Neural cell (in vitro differentiated cells): ENCODE measurements around the gene KCNQ1OT1. TPM values are rescaled to one million over a fixed set of nuclear protein-coding genes. Genes with fewer than 3 reads are reported as not detected.

Source experiments
- H2AFZ ChIP-seq: fragments of 200-600, 300-800 bp; sonication (generic), shearing (Covaris generic); 2 replicates; pipeline ENCODE4 v1.6.0; 2014; ENCODE audit warnings: low read depth, mild to moderate bottlenecking, antibody characterized with exemption, low read length, moderate library complexity
- H3F3A ChIP-seq: fragments of 200-600 bp; shearing (Covaris generic); 2 replicates; pipeline ENCODE4 v1.6.1; 2016; ENCODE audit warnings: mild to moderate bottlenecking, moderate library complexity, mixed read lengths, antibody characterized with exemption, low read length; ENCODE audit not compliant: insufficient read depth, poor library complexity, severe bottlenecking
- H3K27ac ChIP-seq: fragments of 200-600, 300-800 bp; sonication (generic), shearing (Covaris generic); 2 replicates; pipeline ENCODE4 v1.5.1; 2014; ENCODE audit warnings: mild to moderate bottlenecking, low read length, moderate library complexity
- H3K27me3 ChIP-seq: fragments of 300-800, 200-600 bp; sonication (generic), shearing (Covaris generic); 2 replicates; pipeline ENCODE4 v1.6.0; 2014; ENCODE audit warnings: mild to moderate bottlenecking, low read depth, low read length, moderate library complexity; ENCODE audit not compliant: insufficient read depth
- H3K36me3 ChIP-seq: fragments of 300-800, 200-600 bp; sonication (generic), shearing (Covaris generic); 2 replicates; pipeline ENCODE4 v1.5.1; 2014; ENCODE audit warnings: mild to moderate bottlenecking, antibody characterized with exemption, low read length, moderate library complexity; ENCODE audit not compliant: insufficient read depth
- H3K4me2 ChIP-seq: fragments of 300-800, 200-600 bp; sonication (generic), shearing (Covaris generic); 2 replicates; pipeline ENCODE4 v1.6.0; 2014; ENCODE audit warnings: mild to moderate bottlenecking, low read length
- H3K4me3 ChIP-seq: fragments of 300-800, 200-600 bp; sonication (generic), shearing (Covaris generic); 2 replicates; pipeline ENCODE4 v1.5.1; 2014; ENCODE audit warnings: mild to moderate bottlenecking, low read length, moderate library complexity
- H3K79me2 ChIP-seq: fragments of 200-600 bp; shearing (Covaris generic); replicated peaks from 2 replicates; pipeline ENCODE4 v1.6.0; 2014; ENCODE audit warnings: mild to moderate bottlenecking, low read length, moderate library complexity; ENCODE audit not compliant: insufficient read depth
- H3K9ac ChIP-seq: fragments of 300-800, 200-600 bp; sonication (generic), shearing (Covaris generic); 2 replicates; pipeline ENCODE4 v1.6.1; 2016; ENCODE audit warnings: mild to moderate bottlenecking, low read length, mixed read lengths
- H3K9me2 ChIP-seq: fragments of 200-600 bp; shearing (Covaris generic); 2 replicates; pipeline ENCODE4 v1.6.1; 2016; ENCODE audit warnings: mild to moderate bottlenecking, low read length, mixed read lengths; ENCODE audit not compliant: insufficient read depth
- H3K9me3 ChIP-seq: fragments of 200-600, 300-800 bp; sonication (generic), shearing (Covaris generic); 2 replicates; pipeline ENCODE4 v1.6.1; 2016; ENCODE audit warnings: mild to moderate bottlenecking, mixed run types, low read length, moderate library complexity, mixed read lengths
- H4K20me1 ChIP-seq: fragments of 200-600 bp; shearing (Covaris generic); 2 replicates; pipeline ENCODE4 v1.6.1; 2016; ENCODE audit warnings: mild to moderate bottlenecking, mixed run types; ENCODE audit not compliant: insufficient read depth
- EP300 ChIP-seq: fragments of 450-650 bp; conservative IDR thresholded peaks from 2 replicates; pipeline ENCODE4 v1.6.1; 2014; ENCODE audit warnings: antibody characterized with exemption, mild to moderate bottlenecking, moderate library complexity; ENCODE audit not compliant: poor library complexity, severe bottlenecking
- EZH2 ChIP-seq: fragments of 200-600, 300-800 bp; shearing (Covaris generic), sonication (generic); IDR thresholded peaks from 2 replicates; pipeline ENCODE4 v1.6.1; 2014; ENCODE audit warnings: antibody characterized with exemption, low read length, borderline replicate concordance, mild to moderate bottlenecking; ENCODE audit not compliant: insufficient read depth, poor library complexity, severe bottlenecking
- MXI1 ChIP-seq: fragments of 450-650 bp; conservative IDR thresholded peaks from 2 replicates; pipeline ENCODE4 v1.6.1; 2014; ENCODE audit warnings: antibody characterized with exemption, mild to moderate bottlenecking; ENCODE audit not compliant: poor library complexity, severe bottlenecking
- POLR2AphosphoS5 ChIP-seq: IDR thresholded peaks from 2 replicates; pipeline ENCODE4 v1.6.1; 2012
- RAD21 ChIP-seq: fragments of 450-650 bp; conservative IDR thresholded peaks from 2 replicates; pipeline ENCODE4 v1.6.1; 2014; ENCODE audit warnings: antibody characterized with exemption, mild to moderate bottlenecking, moderate library complexity
- SMC3 ChIP-seq: fragments of 450-650 bp; conservative IDR thresholded peaks from 2 replicates; pipeline ENCODE4 v1.6.1; 2014; ENCODE audit warnings: antibody characterized with exemption, mild to moderate bottlenecking, moderate library complexity; ENCODE audit not compliant: poor library complexity
- TAF1 ChIP-seq: IDR thresholded peaks from 2 replicates; pipeline ENCODE4 v1.6.1; 2012; ENCODE audit warnings: low read depth
- polyA plus RNA-seq: library from polyadenylated mRNA; depleted of rRNA; stranded (reverse); fragments of >200 nt; gene quantifications from 2 replicates; pipeline ENCODE4 v1.2.3, GENCODE V29; 2014
- TF ChIP-seq, protein P1 (sequence below): fragments of 450-650 bp; IDR thresholded peaks from 2 replicates; pipeline ENCODE4 v1.5.1; 2014; ENCODE audit warnings: antibody characterized with exemption, mild to moderate bottlenecking, moderate library complexity; ENCODE audit not compliant: poor library complexity, severe bottlenecking
- TF ChIP-seq, protein P2 (sequence below): IDR thresholded peaks from 2 replicates; pipeline ENCODE4 v1.6.1; 2012; ENCODE audit warnings: borderline replicate concordance

KCNQ1OT1 gene
- polyA plus RNA-seq, 1 donor from 2014 or later, result 0.12 TPM

DNA sequence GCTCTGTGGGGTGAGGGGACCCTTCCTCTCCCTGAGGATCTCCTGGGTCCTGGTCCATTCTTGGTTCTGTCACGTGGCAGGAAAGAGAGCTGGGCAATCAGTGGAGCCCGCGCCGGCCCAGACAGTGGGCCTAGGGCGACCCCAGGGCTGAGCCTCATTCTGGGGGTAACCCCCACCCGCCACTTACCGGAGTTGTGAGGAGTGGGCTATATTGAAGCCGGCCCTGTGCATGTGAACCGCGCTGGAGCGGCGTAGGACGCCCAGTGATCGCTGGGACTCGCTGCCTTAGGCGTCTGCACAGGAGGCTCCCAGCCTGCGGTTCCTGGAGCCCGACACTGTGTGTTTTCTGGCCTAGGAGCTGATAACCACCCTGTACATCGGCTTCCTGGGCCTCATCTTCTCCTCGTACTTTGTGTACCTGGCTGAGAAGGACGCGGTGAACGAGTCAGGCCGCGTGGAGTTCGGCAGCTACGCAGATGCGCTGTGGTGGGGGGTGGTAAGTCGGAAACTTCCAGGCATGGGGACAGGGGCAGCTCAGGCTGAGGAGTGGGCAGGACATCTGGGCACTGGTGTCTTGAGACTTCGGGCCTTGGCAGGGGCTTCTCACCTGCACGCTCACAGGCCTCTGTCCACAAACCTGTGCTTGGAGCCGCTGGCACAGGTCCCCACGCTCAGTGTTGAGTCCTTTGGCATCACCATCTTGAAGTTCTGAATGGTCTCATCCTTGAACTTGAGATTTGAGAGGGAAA lies 127.1 kb downstream of the KCNQ1OT1 start:
- no peaks in the 10 kb centered on the region for H4K20me1 ChIP-seq
- no peaks in the 10 kb centered on the region for H3K9me2 ChIP-seq
- H3K9ac ChIP-seq, result no peak overlapping the region
- no peak overlapping the region for H3K4me2 ChIP-seq
- H2AFZ ChIP-seq, result no peak overlapping the region
- H3K36me3 ChIP-seq, result no peaks in the 10 kb centered on the region
- no peaks in the 10 kb centered on the region for H3K9me3 ChIP-seq
- TF ChIP-seq, protein P1, sequence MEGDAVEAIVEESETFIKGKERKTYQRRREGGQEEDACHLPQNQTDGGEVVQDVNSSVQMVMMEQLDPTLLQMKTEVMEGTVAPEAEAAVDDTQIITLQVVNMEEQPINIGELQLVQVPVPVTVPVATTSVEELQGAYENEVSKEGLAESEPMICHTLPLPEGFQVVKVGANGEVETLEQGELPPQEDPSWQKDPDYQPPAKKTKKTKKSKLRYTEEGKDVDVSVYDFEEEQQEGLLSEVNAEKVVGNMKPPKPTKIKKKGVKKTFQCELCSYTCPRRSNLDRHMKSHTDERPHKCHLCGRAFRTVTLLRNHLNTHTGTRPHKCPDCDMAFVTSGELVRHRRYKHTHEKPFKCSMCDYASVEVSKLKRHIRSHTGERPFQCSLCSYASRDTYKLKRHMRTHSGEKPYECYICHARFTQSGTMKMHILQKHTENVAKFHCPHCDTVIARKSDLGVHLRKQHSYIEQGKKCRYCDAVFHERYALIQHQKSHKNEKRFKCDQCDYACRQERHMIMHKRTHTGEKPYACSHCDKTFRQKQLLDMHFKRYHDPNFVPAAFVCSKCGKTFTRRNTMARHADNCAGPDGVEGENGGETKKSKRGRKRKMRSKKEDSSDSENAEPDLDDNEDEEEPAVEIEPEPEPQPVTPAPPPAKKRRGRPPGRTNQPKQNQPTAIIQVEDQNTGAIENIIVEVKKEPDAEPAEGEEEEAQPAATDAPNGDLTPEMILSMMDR, result no peak
- no peak for TF ChIP-seq EZH2
- no peak for TF ChIP-seq POLR2AphosphoS5
- no peak for TF ChIP-seq EP300
- no peak for TF ChIP-seq MXI1
- TF ChIP-seq RAD21, result no peak
- TF ChIP-seq, protein P2, sequence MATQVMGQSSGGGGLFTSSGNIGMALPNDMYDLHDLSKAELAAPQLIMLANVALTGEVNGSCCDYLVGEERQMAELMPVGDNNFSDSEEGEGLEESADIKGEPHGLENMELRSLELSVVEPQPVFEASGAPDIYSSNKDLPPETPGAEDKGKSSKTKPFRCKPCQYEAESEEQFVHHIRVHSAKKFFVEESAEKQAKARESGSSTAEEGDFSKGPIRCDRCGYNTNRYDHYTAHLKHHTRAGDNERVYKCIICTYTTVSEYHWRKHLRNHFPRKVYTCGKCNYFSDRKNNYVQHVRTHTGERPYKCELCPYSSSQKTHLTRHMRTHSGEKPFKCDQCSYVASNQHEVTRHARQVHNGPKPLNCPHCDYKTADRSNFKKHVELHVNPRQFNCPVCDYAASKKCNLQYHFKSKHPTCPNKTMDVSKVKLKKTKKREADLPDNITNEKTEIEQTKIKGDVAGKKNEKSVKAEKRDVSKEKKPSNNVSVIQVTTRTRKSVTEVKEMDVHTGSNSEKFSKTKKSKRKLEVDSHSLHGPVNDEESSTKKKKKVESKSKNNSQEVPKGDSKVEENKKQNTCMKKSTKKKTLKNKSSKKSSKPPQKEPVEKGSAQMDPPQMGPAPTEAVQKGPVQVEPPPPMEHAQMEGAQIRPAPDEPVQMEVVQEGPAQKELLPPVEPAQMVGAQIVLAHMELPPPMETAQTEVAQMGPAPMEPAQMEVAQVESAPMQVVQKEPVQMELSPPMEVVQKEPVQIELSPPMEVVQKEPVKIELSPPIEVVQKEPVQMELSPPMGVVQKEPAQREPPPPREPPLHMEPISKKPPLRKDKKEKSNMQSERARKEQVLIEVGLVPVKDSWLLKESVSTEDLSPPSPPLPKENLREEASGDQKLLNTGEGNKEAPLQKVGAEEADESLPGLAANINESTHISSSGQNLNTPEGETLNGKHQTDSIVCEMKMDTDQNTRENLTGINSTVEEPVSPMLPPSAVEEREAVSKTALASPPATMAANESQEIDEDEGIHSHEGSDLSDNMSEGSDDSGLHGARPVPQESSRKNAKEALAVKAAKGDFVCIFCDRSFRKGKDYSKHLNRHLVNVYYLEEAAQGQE, result no peak
- TF ChIP-seq TAF1, result no peak
- TF ChIP-seq SMC3, result no peak
- no peaks in the 10 kb centered on the region for H3K79me2 ChIP-seq
- no peaks in the 10 kb centered on the region for H3F3A ChIP-seq
- H3K27me3 ChIP-seq, result no peaks in the 10 kb centered on the region
- H3K4me3 ChIP-seq, result no peak overlapping the region
- H3K27ac ChIP-seq, result no peak overlapping the region

DNA sequence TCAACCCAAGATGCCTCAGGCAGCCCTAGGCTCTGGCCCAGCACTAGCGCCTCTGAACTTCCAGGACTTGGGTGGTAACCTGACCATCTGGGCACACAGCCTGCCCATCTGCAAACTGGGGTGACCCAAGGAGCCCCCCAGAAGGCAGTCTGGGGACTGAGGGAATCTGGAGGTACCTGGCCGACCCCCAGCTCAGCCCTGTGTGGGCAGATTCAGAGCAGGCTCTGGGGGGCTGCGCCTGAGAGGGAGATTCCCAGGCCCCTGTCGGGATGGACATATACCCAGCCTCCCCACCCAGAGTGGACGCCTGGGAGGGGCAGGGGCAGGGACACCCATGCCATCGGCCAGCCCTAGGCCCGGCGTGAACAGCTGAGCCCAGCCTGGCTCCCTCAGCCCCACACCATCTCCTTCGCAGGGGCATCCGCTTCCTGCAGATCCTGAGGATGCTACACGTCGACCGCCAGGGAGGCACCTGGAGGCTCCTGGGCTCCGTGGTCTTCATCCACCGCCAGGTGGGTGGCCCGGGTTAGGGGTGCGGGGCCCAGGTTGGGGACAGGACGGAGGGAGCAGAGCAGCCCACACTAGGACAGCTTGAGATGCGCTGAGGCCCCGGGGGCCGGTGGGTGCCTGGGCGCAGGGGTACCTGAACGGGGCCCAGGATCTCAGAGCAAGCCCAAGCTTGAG lies 128.1 kb downstream of the KCNQ1OT1 start:
- TF ChIP-seq, protein P2, result no peak
- TF ChIP-seq SMC3, result no peak
- TF ChIP-seq RAD21, result no peak
- no peak for TF ChIP-seq EZH2
- no peak for TF ChIP-seq MXI1
- TF ChIP-seq TAF1, result no peak
- TF ChIP-seq, protein P1, result no peak
- TF ChIP-seq EP300, result no peak
- TF ChIP-seq POLR2AphosphoS5, result no peak
- no peaks in the 10 kb centered on the region for H3K9me2 ChIP-seq
- H3K9me3 ChIP-seq, result no peaks in the 10 kb centered on the region
- no peak overlapping the region for H3K4me2 ChIP-seq
- H3K4me3 ChIP-seq, result no peak overlapping the region
- H4K20me1 ChIP-seq, result no peaks in the 10 kb centered on the region
- no peaks in the 10 kb centered on the region for H3K36me3 ChIP-seq
- H3K27ac ChIP-seq, result no peak overlapping the region
- no peaks in the 10 kb centered on the region for H3K27me3 ChIP-seq
- H3K9ac ChIP-seq, result no peak overlapping the region
- no peaks in the 10 kb centered on the region for H3K79me2 ChIP-seq
- no peak overlapping the region for H2AFZ ChIP-seq
- no peaks in the 10 kb centered on the region for H3F3A ChIP-seq
